HEK293 (cell line): ENCODE measurements around the gene CYP2F1.

ENCODE experiments used
- MZF1 ChIP-seq: fragments of 450-650 bp; formaldehyde crosslinking; IDR thresholded peaks from 2 replicates; pipeline ENCODE4 v1.5.1; 2017; ENCODE audit warnings: missing biosample characterization, missing genetic modification characterization, borderline replicate concordance
- ZBTB17 ChIP-seq: fragments of 450-650 bp; formaldehyde crosslinking; IDR thresholded peaks from 2 replicates; pipeline ENCODE4 v1.5.1; 2016; ENCODE audit warnings: missing biosample characterization, missing genetic modification characterization
- ZNF114 ChIP-seq: fragments of 450-650 bp; formaldehyde crosslinking; IDR thresholded peaks from 2 replicates; pipeline ENCODE4 v1.5.0; 2017; ENCODE audit warnings: missing biosample characterization, missing genetic modification characterization
- ZNF121 ChIP-seq: fragments of 450-650 bp; formaldehyde crosslinking; IDR thresholded peaks from 2 replicates; pipeline ENCODE4 v1.5.1; 2016; ENCODE audit warnings: missing biosample characterization, missing genetic modification characterization
- ZNF248 ChIP-seq: fragments of 450-650 bp; formaldehyde crosslinking; IDR thresholded peaks from 2 replicates; pipeline ENCODE4 v1.5.1; 2017; ENCODE audit warnings: missing biosample characterization, missing genetic modification characterization
- ZNF302 ChIP-seq: fragments of 450-650 bp; formaldehyde crosslinking; IDR thresholded peaks from 2 replicates; pipeline ENCODE4 v1.5.1; 2016; ENCODE audit warnings: missing biosample characterization, missing genetic modification characterization, low read depth
- ZNF501 ChIP-seq: fragments of 450-650 bp; formaldehyde crosslinking; IDR thresholded peaks from 2 replicates; pipeline ENCODE4 v1.5.1; 2016; ENCODE audit warnings: missing biosample characterization, missing genetic modification characterization
- ZNF571 ChIP-seq: fragments of 450-650 bp; formaldehyde crosslinking; IDR thresholded peaks from 2 replicates; pipeline ENCODE4 v1.5.0; 2017; ENCODE audit warnings: missing biosample characterization, missing genetic modification characterization
- TF ChIP-seq, protein P1 (sequence below): fragments of 450-650 bp; formaldehyde crosslinking; IDR thresholded peaks from 2 replicates; pipeline ENCODE4 v1.5.1; 2016; ENCODE audit warnings: missing biosample characterization, missing genetic modification characterization
- TF ChIP-seq, protein P2 (sequence below): fragments of 450-650 bp; formaldehyde crosslinking; IDR thresholded peaks from 2 replicates; pipeline ENCODE4 v1.5.1; 2016; ENCODE audit warnings: missing biosample characterization, missing genetic modification characterization, low read depth

DNA sequence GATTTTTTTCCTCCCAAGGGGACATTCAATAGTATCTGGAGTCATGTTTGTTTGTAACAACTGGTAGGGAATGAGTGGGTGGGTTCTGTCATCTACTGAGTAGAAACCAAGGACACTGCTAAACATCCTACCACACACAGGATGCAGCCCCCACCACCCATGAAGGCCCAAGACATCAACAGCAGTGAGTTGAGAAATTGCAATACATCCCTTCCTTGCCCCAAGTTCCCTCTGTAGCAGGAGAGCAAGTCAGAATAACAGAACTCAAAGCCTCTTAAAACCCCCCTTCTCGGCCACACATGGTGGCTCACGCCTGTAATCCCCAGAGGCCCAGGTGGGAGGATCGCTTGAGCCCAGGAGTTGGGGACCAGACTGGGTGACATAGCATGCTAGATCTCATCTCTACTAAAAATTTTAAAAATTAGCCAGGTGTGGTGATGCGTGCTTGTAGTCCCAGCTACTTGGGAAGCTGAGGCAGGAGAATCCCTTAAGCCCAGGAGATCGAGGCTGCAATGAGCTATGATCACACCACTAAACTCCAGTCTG, 2.4 kb upstream of the CYP2F1 start:
- TF ChIP-seq, protein P1, sequence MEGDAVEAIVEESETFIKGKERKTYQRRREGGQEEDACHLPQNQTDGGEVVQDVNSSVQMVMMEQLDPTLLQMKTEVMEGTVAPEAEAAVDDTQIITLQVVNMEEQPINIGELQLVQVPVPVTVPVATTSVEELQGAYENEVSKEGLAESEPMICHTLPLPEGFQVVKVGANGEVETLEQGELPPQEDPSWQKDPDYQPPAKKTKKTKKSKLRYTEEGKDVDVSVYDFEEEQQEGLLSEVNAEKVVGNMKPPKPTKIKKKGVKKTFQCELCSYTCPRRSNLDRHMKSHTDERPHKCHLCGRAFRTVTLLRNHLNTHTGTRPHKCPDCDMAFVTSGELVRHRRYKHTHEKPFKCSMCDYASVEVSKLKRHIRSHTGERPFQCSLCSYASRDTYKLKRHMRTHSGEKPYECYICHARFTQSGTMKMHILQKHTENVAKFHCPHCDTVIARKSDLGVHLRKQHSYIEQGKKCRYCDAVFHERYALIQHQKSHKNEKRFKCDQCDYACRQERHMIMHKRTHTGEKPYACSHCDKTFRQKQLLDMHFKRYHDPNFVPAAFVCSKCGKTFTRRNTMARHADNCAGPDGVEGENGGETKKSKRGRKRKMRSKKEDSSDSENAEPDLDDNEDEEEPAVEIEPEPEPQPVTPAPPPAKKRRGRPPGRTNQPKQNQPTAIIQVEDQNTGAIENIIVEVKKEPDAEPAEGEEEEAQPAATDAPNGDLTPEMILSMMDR = no peak
- TF ChIP-seq ZBTB17 = no peak
- no peak for TF ChIP-seq MZF1
- no peak for TF ChIP-seq ZNF302 (tag by site-specific recombination)
- no peak for TF ChIP-seq ZNF121 (tag by site-specific recombination)
- no peak for TF ChIP-seq ZNF501
- no peak for TF ChIP-seq ZNF571
- TF ChIP-seq ZNF114 (tag by site-specific recombination) = no peak
- no peak for TF ChIP-seq ZNF248
- TF ChIP-seq, protein P2, sequence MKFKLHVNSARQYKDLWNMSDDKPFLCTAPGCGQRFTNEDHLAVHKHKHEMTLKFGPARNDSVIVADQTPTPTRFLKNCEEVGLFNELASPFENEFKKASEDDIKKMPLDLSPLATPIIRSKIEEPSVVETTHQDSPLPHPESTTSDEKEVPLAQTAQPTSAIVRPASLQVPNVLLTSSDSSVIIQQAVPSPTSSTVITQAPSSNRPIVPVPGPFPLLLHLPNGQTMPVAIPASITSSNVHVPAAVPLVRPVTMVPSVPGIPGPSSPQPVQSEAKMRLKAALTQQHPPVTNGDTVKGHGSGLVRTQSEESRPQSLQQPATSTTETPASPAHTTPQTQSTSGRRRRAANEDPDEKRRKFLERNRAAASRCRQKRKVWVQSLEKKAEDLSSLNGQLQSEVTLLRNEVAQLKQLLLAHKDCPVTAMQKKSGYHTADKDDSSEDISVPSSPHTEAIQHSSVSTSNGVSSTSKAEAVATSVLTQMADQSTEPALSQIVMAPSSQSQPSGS (tag by site-specific recombination) = no peak
